HCT116 (cell line): ENCODE results near the gene KCNQ1OT1. TPM values are rescaled to one million over a fixed set of nuclear protein-coding genes. Genes with fewer than 3 reads are reported as not detected.

ENCODE experiments used
- ATAC-seq: fragments of 200-7000 bp; cut with Tn5 transposase; 2 replicates; pipeline ENCODE4 v1.9.1; 2020; ENCODE audit warnings: mild to moderate bottlenecking, moderate library complexity
- BruUV-seq: library from RNA; stranded (reverse); fragments of 400-500 nt; replicated peaks from 2 replicates; lab custom pipeline; 2021; lab: Mats Ljungman, UMichigan
- CTCF ChIA-PET: fragments of 300-600 bp; sonication (Branson Sonifier 250); formaldehyde crosslinking; loops from one replicate; lab custom pipeline; 2021; ENCODE audit warnings: antibody characterized with exemption; lab: Charles Lee
- POLR2A ChIA-PET: fragments of 300-600, 350-600 bp; sonication (Branson Sonifier 250); formaldehyde crosslinking; loops from one replicate; lab custom pipeline; 2021; ENCODE audit warnings: antibody characterized with exemption; lab: Charles Lee
- RAD21 ChIA-PET, 2 experiments: fragments of 300-600 bp; sonication (Branson Sonifier 250); formaldehyde crosslinking; loops; one replicate each; lab custom pipeline; 2023; ENCODE audit warnings: low total read pairs in 2 of 2; ENCODE audit not compliant: uncharacterized antibody in 2 of 2, unreplicated experiment in 2 of 2, low non-redundant PET in 1 of 2; lab: Charles Lee
- DNase-seq: peaks from one replicate; pipeline ENCODE4 v3.0.0-alpha.2; 2010; ENCODE audit warnings: low read depth, low spot score
- H2AFZ ChIP-seq: fragments of 200-600 bp; shearing (Covaris generic), sonication (generic); 2 replicates; pipeline ENCODE4 v1.6.1; 2017; ENCODE audit warnings: low read depth, mixed run types, mixed read lengths, antibody characterized with exemption, low read length; ENCODE audit not compliant: poor library complexity, severe bottlenecking
- H3K27ac ChIP-seq: 2 replicates; pipeline ENCODE4 v1.5.1; 2012; ENCODE audit warnings: low read depth, low read length
- H3K27me3 ChIP-seq: fragments of 200-600 bp; sonication (generic); 2 replicates; pipeline ENCODE4 v1.6.1; 2016; ENCODE audit warnings: mixed run types, low read length, mixed read lengths; ENCODE audit not compliant: insufficient read depth
- H3K36me3 ChIP-seq, 2 experiments: fragments of 200-500 bp in 1 of 2; fragments of 200-600 bp in 1 of 2; sonication (Bioruptor generic) in 1 of 2; sonication (generic) in 1 of 2; 2 replicates each; pipeline versions ENCODE4 v1.5.1 to v1.6.1; 2014 to 2016; ENCODE audit warnings: low read length in 2 of 2, inconsistent platforms in 1 of 2, mixed read lengths in 1 of 2, mixed run types in 1 of 2; ENCODE audit not compliant: insufficient read depth in 2 of 2, control insufficient read depth in 1 of 2
- H3K4me1 ChIP-seq, 2 experiments: fragments of 200-600 bp in 1 of 2; sonication (generic) in 1 of 2; 2 replicates each; pipeline versions ENCODE4 v1.5.1 to v1.6.1; 2012 to 2017; ENCODE audit warnings: low read length in 2 of 2, inconsistent platforms in 1 of 2, mild to moderate bottlenecking in 1 of 2, mixed read lengths in 1 of 2, mixed run types in 1 of 2, moderate library complexity in 1 of 2; ENCODE audit not compliant: insufficient read depth in 2 of 2, control insufficient read depth in 1 of 2
- H3K4me2 ChIP-seq: fragments of 200-600 bp; sonication (generic); 2 replicates; pipeline ENCODE4 v1.6.1; 2017; ENCODE audit warnings: mixed run types, low read length, mixed read lengths
- H3K4me3 ChIP-seq, 2 experiments: fragments of 200-600 bp in 1 of 2; sonication (generic) in 1 of 2; replicated peaks in 1 of 2; 2 replicates each; pipeline ENCODE4 v1.5.1; 2011 to 2016; ENCODE audit warnings: low read length in 2 of 2, control low read depth in 1 of 2, low read depth in 1 of 2, mild to moderate bottlenecking in 1 of 2, mixed read lengths in 1 of 2, mixed run types in 1 of 2
- H3K79me2 ChIP-seq: fragments of 200-600 bp; sonication (generic); 2 replicates; pipeline ENCODE4 v1.6.1; 2017; ENCODE audit warnings: mild to moderate bottlenecking, mixed run types, low read length, moderate library complexity, mixed read lengths; ENCODE audit not compliant: insufficient read depth
- H3K9ac ChIP-seq: fragments of 200-600 bp; sonication (generic); 2 replicates; pipeline ENCODE4 v1.6.1; 2016; ENCODE audit warnings: low read length, mixed read lengths
- H3K9me2 ChIP-seq: fragments of 200-600 bp; sonication (generic), shearing (Covaris generic); 2 replicates; pipeline ENCODE4 v1.6.1; 2017; ENCODE audit warnings: mixed run types, mild to moderate bottlenecking, moderate library complexity; ENCODE audit not compliant: insufficient read depth
- H3K9me3 ChIP-seq, 2 experiments: fragments of 200-500 bp in 1 of 2; fragments of 200-600 bp in 1 of 2; sonication (Bioruptor generic) in 1 of 2; sonication (generic) in 1 of 2; 2 replicates each; pipeline ENCODE4 v1.6.1; 2014 to 2017; ENCODE audit warnings: low read length in 2 of 2, mixed read lengths in 2 of 2, inconsistent platforms in 1 of 2, low read depth in 1 of 2, mild to moderate bottlenecking in 1 of 2, mixed run types in 1 of 2, moderate library complexity in 1 of 2; ENCODE audit not compliant: control insufficient read depth in 1 of 2, insufficient read depth in 1 of 2
- H4K20me1 ChIP-seq: fragments of 200-600 bp; sonication (generic), shearing (Covaris generic); 2 replicates; pipeline ENCODE4 v1.6.1; 2017; ENCODE audit warnings: mixed run types, mild to moderate bottlenecking, moderate library complexity; ENCODE audit not compliant: insufficient read depth
- CBX3 ChIP-seq: IDR thresholded peaks from 2 replicates; pipeline ENCODE4 v1.6.1; 2012; ENCODE audit warnings: low read depth
- CEBPB ChIP-seq: IDR thresholded peaks from 2 replicates; pipeline ENCODE4 v1.6.1; 2012; ENCODE audit warnings: low read depth
- ELF1 ChIP-seq: IDR thresholded peaks from 2 replicates; pipeline ENCODE4 v1.6.1; 2012; ENCODE audit warnings: low read depth, borderline replicate concordance
- EZH2 ChIP-seq: fragments of 200-600 bp; sonication (generic); IDR thresholded peaks from 2 replicates; pipeline ENCODE4 v1.6.1; 2017; ENCODE audit warnings: antibody characterized with exemption, mixed run types
- FOSL1 ChIP-seq: IDR thresholded peaks from 2 replicates; pipeline ENCODE4 v1.6.1; 2012; ENCODE audit warnings: low read depth
- JUND ChIP-seq: IDR thresholded peaks from 2 replicates; pipeline ENCODE4 v1.6.1; 2012
- POLR2AphosphoS5 ChIP-seq: IDR thresholded peaks from 2 replicates; pipeline ENCODE4 v1.6.1; 2011; ENCODE audit warnings: mild to moderate bottlenecking, low read depth, low read length, moderate library complexity
- RAD21 ChIP-seq: IDR thresholded peaks from 2 replicates; pipeline ENCODE4 v1.6.1; 2012; ENCODE audit warnings: low read depth, mild to moderate bottlenecking
- SP1 ChIP-seq: IDR thresholded peaks from 2 replicates; pipeline ENCODE4 v1.6.1; 2012; ENCODE audit warnings: low read depth
- SRF ChIP-seq: IDR thresholded peaks from 2 replicates; pipeline ENCODE4 v1.6.1; 2012; ENCODE audit warnings: low read depth
- TCF7L2 ChIP-seq: IDR thresholded peaks from 2 replicates; pipeline ENCODE4 v1.7.0; 2011; ENCODE audit warnings: borderline replicate concordance, inconsistent platforms; ENCODE audit not compliant: insufficient read depth, insufficient read length; ENCODE audit errors: extremely low read depth
- YY1 ChIP-seq: IDR thresholded peaks from 2 replicates; pipeline ENCODE4 v1.6.1; 2011; ENCODE audit warnings: low read length, low read depth, moderate library complexity, mild to moderate bottlenecking; ENCODE audit not compliant: insufficient replicate concordance; ENCODE audit errors: extremely low read depth
- ZFX ChIP-seq: fragments of 450-650 bp; IDR thresholded peaks from 2 replicates; pipeline ENCODE4 v1.6.1; 2017
- ZNF274 ChIP-seq: fragments of 200-500 bp; sonication (Bioruptor generic); IDR thresholded peaks from 2 replicates; pipeline ENCODE4 v1.6.1; 2014; ENCODE audit warnings: mild to moderate bottlenecking, low read depth, low read length, inconsistent platforms
- intact Hi-C: fragments of 100-400 bp; cut with micrococcal nuclease; formaldehyde crosslinking; loops from 2 replicates; pipeline ENCODE4 v1.10.0; 2022
- total RNA-seq: library from RNA; stranded (reverse); gene quantifications from one replicate; pipeline ENCODE4 v1.2.1, GENCODE V29; 2021; ENCODE audit not compliant: unreplicated experiment
- TF ChIP-seq, protein P1 (sequence below): IDR thresholded peaks from 2 replicates; pipeline ENCODE4 v1.6.1; 2012
- TF ChIP-seq, protein P2 (sequence below): IDR thresholded peaks from 2 replicates; pipeline ENCODE4 v1.6.1; 2012
- TF ChIP-seq, protein P3 (sequence below), 3 experiments: fragments of 200-600 bp in 1 of 3; sonication (generic) in 1 of 3; IDR thresholded peaks in 2 of 3; conservative IDR thresholded peaks in 1 of 3; 2 replicates each; pipeline ENCODE4 v1.5.1; 2012 to 2017; ENCODE audit warnings: low read depth in 2 of 3, low read length in 2 of 3, antibody characterized with exemption in 1 of 3, borderline replicate concordance in 1 of 3, control low read depth in 1 of 3, mild to moderate bottlenecking in 1 of 3, mixed read lengths in 1 of 3, mixed run types in 1 of 3, moderate library complexity in 1 of 3; ENCODE audit not compliant: insufficient read depth in 1 of 3
- TF ChIP-seq, protein P4 (sequence below): IDR thresholded peaks from 2 replicates; pipeline ENCODE4 v1.6.1; 2012; ENCODE audit warnings: low read depth
- TF ChIP-seq, protein P5 (sequence below): IDR thresholded peaks from 2 replicates; pipeline ENCODE4 v1.6.1; 2011; ENCODE audit warnings: mild to moderate bottlenecking, low read length, moderate library complexity; ENCODE audit not compliant: insufficient replicate concordance; ENCODE audit errors: extremely low read depth

Gene KCNQ1OT1
- total RNA-seq, 1 experiment from 2014 or later = 1.1 TPM

DNA sequence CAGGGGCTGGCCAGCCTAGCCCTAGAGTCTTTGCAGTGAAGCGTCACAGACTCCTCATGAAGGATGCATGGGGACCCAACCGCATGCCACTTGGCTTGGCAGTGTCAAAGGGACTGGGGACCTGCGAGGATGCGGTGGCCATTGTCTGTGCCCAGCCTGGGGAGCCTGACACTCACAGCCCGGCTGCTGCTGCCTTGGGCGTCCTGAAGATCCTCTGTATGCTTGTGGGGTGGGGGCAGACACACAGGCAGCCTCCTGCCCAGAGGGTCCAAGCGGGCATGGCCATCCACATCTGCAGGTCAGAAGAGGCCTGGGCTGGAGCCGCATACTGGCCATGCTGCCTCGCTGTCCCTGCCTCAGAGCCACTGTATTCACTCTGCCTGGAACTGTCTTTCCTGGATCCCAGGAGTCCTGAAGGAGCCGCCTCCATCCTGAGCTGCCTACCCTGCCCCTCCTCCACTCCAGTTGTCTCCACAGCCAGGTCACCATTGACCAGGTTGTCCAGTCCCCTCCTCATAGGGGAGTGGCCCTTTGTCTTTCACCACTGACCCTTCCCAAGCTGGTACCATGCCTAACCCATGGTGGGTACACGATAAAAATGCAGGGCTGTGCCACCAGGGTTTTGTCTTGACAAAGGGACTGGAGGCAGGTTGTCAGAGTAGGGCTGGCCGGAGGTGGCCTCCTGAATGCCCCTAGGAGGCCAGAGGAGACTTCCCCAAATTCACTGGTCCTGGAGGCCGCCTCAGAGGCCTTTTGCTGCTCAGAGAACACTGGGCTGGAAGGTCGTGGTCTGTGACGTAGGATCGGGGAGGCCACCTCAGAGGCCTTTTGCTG, 107.0 kb downstream of the KCNQ1OT1 start:
- H3K36me3 ChIP-seq = no peaks in the 10 kb centered on the region
- no peak overlapping the region for H3K4me3 ChIP-seq
- no TSS peak for BruUV-seq
- ChIA-PET CTCF (no interaction called here), RAD21 (no interaction called here), POLR2A (no interaction called here)
- H3K4me1 ChIP-seq = no peaks in the 10 kb centered on the region
- no peak for ATAC-seq
- no peaks in the 10 kb centered on the region for H3K27me3 ChIP-seq
- H3K9me3 ChIP-seq = peaks cover 3% of the 10 kb centered on the region in 2 experiments; a peak in 2 of 4 replicates
- no peak overlapping the region for H3K9ac ChIP-seq
- H4K20me1 ChIP-seq = no peaks in the 10 kb centered on the region
- no peaks in the 10 kb centered on the region for H3K79me2 ChIP-seq
- no peak overlapping the region for H3K4me2 ChIP-seq
- H2AFZ ChIP-seq = no peak overlapping the region
- DNase-seq = no peak
- H3K27ac ChIP-seq = no peak overlapping the region
- intact Hi-C loops = loop anchor here (5.0 kb wide), 1 partner anchor 50 kb away; no protein-coding TSS in a partner anchor
- no peaks in the 10 kb centered on the region for H3K9me2 ChIP-seq
- no peak for TF ChIP-seq ZNF274
- TF ChIP-seq TCF7L2 = no peak
- TF ChIP-seq, protein P1, sequence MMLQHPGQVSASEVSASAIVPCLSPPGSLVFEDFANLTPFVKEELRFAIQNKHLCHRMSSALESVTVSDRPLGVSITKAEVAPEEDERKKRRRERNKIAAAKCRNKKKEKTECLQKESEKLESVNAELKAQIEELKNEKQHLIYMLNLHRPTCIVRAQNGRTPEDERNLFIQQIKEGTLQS = no peak
- no peak for TF ChIP-seq SRF
- TF ChIP-seq SP1 = no peak
- TF ChIP-seq, protein P2, sequence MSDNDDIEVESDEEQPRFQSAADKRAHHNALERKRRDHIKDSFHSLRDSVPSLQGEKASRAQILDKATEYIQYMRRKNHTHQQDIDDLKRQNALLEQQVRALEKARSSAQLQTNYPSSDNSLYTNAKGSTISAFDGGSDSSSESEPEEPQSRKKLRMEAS = no peak
- TF ChIP-seq ELF1 = no peak
- TF ChIP-seq JUND = no peak
- TF ChIP-seq YY1 = no peak
- no peak for TF ChIP-seq FOSL1
- no peak for TF ChIP-seq EZH2
- no peak for TF ChIP-seq CBX3
- TF ChIP-seq, protein P3, sequence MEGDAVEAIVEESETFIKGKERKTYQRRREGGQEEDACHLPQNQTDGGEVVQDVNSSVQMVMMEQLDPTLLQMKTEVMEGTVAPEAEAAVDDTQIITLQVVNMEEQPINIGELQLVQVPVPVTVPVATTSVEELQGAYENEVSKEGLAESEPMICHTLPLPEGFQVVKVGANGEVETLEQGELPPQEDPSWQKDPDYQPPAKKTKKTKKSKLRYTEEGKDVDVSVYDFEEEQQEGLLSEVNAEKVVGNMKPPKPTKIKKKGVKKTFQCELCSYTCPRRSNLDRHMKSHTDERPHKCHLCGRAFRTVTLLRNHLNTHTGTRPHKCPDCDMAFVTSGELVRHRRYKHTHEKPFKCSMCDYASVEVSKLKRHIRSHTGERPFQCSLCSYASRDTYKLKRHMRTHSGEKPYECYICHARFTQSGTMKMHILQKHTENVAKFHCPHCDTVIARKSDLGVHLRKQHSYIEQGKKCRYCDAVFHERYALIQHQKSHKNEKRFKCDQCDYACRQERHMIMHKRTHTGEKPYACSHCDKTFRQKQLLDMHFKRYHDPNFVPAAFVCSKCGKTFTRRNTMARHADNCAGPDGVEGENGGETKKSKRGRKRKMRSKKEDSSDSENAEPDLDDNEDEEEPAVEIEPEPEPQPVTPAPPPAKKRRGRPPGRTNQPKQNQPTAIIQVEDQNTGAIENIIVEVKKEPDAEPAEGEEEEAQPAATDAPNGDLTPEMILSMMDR (IDR thresholded peaks at IDR 0.05 in 2 of 3, conservative IDR thresholded peaks at IDR 0.05 in 1 of 3; ENCODE audit: borderline replicate concordance in 1 of 3, insufficient read depth in 1 of 3, low read depth in 2 of 3, low read length in 2 of 3) = no peak
- TF ChIP-seq, protein P4, sequence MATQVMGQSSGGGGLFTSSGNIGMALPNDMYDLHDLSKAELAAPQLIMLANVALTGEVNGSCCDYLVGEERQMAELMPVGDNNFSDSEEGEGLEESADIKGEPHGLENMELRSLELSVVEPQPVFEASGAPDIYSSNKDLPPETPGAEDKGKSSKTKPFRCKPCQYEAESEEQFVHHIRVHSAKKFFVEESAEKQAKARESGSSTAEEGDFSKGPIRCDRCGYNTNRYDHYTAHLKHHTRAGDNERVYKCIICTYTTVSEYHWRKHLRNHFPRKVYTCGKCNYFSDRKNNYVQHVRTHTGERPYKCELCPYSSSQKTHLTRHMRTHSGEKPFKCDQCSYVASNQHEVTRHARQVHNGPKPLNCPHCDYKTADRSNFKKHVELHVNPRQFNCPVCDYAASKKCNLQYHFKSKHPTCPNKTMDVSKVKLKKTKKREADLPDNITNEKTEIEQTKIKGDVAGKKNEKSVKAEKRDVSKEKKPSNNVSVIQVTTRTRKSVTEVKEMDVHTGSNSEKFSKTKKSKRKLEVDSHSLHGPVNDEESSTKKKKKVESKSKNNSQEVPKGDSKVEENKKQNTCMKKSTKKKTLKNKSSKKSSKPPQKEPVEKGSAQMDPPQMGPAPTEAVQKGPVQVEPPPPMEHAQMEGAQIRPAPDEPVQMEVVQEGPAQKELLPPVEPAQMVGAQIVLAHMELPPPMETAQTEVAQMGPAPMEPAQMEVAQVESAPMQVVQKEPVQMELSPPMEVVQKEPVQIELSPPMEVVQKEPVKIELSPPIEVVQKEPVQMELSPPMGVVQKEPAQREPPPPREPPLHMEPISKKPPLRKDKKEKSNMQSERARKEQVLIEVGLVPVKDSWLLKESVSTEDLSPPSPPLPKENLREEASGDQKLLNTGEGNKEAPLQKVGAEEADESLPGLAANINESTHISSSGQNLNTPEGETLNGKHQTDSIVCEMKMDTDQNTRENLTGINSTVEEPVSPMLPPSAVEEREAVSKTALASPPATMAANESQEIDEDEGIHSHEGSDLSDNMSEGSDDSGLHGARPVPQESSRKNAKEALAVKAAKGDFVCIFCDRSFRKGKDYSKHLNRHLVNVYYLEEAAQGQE = no peak
- no peak for TF ChIP-seq CEBPB
- no peak for TF ChIP-seq RAD21
- TF ChIP-seq ZFX = no peak
- TF ChIP-seq, protein P5, sequence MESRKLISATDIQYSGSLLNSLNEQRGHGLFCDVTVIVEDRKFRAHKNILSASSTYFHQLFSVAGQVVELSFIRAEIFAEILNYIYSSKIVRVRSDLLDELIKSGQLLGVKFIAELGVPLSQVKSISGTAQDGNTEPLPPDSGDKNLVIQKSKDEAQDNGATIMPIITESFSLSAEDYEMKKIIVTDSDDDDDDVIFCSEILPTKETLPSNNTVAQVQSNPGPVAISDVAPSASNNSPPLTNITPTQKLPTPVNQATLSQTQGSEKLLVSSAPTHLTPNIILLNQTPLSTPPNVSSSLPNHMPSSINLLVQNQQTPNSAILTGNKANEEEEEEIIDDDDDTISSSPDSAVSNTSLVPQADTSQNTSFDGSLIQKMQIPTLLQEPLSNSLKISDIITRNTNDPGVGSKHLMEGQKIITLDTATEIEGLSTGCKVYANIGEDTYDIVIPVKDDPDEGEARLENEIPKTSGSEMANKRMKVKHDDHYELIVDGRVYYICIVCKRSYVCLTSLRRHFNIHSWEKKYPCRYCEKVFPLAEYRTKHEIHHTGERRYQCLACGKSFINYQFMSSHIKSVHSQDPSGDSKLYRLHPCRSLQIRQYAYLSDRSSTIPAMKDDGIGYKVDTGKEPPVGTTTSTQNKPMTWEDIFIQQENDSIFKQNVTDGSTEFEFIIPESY = no peak
- no peak for TF ChIP-seq POLR2AphosphoS5
